ENCODE measurements around the gene GLI3. TPM values are rescaled to one million over a fixed set of nuclear protein-coding genes. Genes with fewer than 3 reads are reported as not detected.

The GLI3 gene
- total RNA-seq, 4 donors from 2014 or later: 16.5 to 105 (median 22.6) TPM

GRCh38 chr7:42117201-42117600 is 119.8 kb downstream of the GLI3 start:
- TF ChIP-seq POLR2A (IDR thresholded peaks at IDR 0.05) (no peak), CTCF (IDR thresholded peaks at IDR 0.05) (no peak)
- Histone ChIP-seq H3K9me3 (no peaks in the 10 kb centered on the region), H3K4me1 (no peaks in the 10 kb centered on the region), H3K4me3 (no peak overlapping the region), H3K36me3 (no peaks in the 10 kb centered on the region), H3K27ac (no peak overlapping the region), H3K27me3 (no peaks in the 10 kb centered on the region)
- intact Hi-C loops (cut with DNase I; ENCODE audit: low total_unique reads): no loop called here
- DNase-seq: no peak

- intact Hi-C loops (cut with DNase I; ENCODE audit: low total_unique reads): no loop called here
- no peak for DNase-seq
- TF ChIP-seq POLR2A (IDR thresholded peaks at IDR 0.05): no peak
- no peak for TF ChIP-seq CTCF (IDR thresholded peaks at IDR 0.05)
- Histone ChIP-seq H3K27ac (no peak overlapping the region), H3K4me3 (no peak overlapping the region), H3K36me3 (no peaks in the 10 kb centered on the region), H3K9me3 (no peaks in the 10 kb centered on the region), H3K27me3 (no peaks in the 10 kb centered on the region), H3K4me1 (no peaks in the 10 kb centered on the region)
These were observed 121.2 kb downstream of the GLI3 start for GRCh38 chr7:42115795-42116194.

GRCh38 chr7:42110333-42110732 is 126.7 kb downstream of the GLI3 start:
- Histone ChIP-seq H3K27me3 (no peaks in the 10 kb centered on the region), H3K9me3 (no peaks in the 10 kb centered on the region), H3K4me3 (no peak overlapping the region), H3K36me3 (no peaks in the 10 kb centered on the region), H3K4me1 (peaks cover 7 to 13% of the 10 kb centered on the region in 2 donors), H3K27ac (no peak overlapping the region)
- no peak for DNase-seq
- TF ChIP-seq CTCF (IDR thresholded peaks at IDR 0.05) (no peak), POLR2A (IDR thresholded peaks at IDR 0.05) (no peak)
- intact Hi-C loops (cut with DNase I; ENCODE audit: low total_unique reads): no loop called here

- Histone ChIP-seq H3K4me1 (peaks cover 7 to 13% of the 10 kb centered on the region in 2 donors), H3K9me3 (no peaks in the 10 kb centered on the region), H3K27me3 (no peaks in the 10 kb centered on the region), H3K27ac (peak overlapping the region in 1 of 2 donors; percentile 46), H3K36me3 (no peaks in the 10 kb centered on the region), H3K4me3 (no peak overlapping the region)
- DNase-seq: no peak
- intact Hi-C loops (cut with DNase I; ENCODE audit: low total_unique reads): no loop called here
- no peak for TF ChIP-seq POLR2A (IDR thresholded peaks at IDR 0.05)
- TF ChIP-seq CTCF (IDR thresholded peaks at IDR 0.05): no peak
These were observed 128.0 kb downstream of the GLI3 start for GRCh38 chr7:42108803-42109528.

- DNase-seq: peak in 1 of 2 donors; percentile 28
- Histone ChIP-seq H3K9me3 (no peaks in the 10 kb centered on the region), H3K36me3 (no peaks in the 10 kb centered on the region), H3K4me3 (no peak overlapping the region), H3K27me3 (no peaks in the 10 kb centered on the region), H3K27ac (peak overlapping the region in 1 of 2 donors; percentile 46), H3K4me1 (peaks cover 7 to 13% of the 10 kb centered on the region in 2 donors)
- TF ChIP-seq CTCF (IDR thresholded peaks at IDR 0.05) (no peak), POLR2A (IDR thresholded peaks at IDR 0.05) (no peak)
- intact Hi-C loops (cut with DNase I; ENCODE audit: low total_unique reads): no loop called here
These were observed 129.3 kb downstream of the GLI3 start for GRCh38 chr7:42107484-42108240.
